ENCODE data around the gene FNIP1.

DNA sequence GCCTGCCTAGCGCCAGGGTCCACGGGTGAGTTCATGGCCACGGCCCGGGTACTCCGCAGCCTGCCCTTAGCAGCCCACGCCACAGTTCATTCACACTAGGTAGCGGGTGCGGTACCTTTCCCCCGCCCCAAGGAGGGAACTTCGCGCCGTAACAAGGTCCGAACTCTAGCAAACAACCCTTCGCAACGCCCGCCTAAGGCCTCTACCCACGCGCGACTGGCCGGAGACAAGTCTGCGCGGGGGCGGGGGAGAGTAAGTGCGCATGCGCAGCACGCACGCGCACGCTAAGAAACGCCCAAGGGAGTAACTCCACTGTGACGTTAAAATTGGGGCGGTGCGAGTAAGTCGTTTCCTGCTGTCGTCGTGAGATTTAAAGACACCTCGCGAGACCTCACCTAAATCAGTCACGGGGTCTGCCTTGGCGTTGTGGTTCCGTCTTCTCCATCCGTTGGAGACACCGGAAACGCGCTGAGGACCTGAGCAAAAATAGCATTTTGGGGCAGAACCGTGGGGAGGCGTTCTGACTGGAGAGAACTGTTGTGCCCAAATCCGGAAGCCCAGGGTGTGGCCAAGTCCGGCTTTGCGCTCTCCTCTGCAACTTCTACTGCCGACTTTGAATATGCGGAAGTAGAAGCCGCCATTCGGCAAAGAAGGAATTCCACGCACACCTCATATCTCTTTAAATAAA lies 161.7 kb downstream of the FNIP1 start, which contains the start of gene RAPGEF6:
- TF ChIP-seq EZH2 (IDR thresholded peaks at IDR 0.05; ENCODE audit: borderline replicate concordance), result no peak
- TF ChIP-seq, protein P1, sequence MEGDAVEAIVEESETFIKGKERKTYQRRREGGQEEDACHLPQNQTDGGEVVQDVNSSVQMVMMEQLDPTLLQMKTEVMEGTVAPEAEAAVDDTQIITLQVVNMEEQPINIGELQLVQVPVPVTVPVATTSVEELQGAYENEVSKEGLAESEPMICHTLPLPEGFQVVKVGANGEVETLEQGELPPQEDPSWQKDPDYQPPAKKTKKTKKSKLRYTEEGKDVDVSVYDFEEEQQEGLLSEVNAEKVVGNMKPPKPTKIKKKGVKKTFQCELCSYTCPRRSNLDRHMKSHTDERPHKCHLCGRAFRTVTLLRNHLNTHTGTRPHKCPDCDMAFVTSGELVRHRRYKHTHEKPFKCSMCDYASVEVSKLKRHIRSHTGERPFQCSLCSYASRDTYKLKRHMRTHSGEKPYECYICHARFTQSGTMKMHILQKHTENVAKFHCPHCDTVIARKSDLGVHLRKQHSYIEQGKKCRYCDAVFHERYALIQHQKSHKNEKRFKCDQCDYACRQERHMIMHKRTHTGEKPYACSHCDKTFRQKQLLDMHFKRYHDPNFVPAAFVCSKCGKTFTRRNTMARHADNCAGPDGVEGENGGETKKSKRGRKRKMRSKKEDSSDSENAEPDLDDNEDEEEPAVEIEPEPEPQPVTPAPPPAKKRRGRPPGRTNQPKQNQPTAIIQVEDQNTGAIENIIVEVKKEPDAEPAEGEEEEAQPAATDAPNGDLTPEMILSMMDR (IDR thresholded peaks at IDR 0.05; ENCODE audit: poor library complexity), result no peak

All from hepatocyte (in vitro differentiated cells).